HG02678 (cell line): ENCODE data around the gene PRIM1.
"Not testable (repeated sequence)": the region's sequence is repeated elsewhere in the genome, so short reads cannot be mapped to it uniquely, and the experiment has no call there.

Experiments
- ATAC-seq: cut with Tn5 transposase; IDR thresholded peaks from one replicate; pipeline ENCODE4 v1.9.1; 2021; ENCODE audit warnings: mild to moderate bottlenecking, moderate library complexity; ENCODE audit not compliant: unreplicated experiment

PRIM1 gene

DNA sequence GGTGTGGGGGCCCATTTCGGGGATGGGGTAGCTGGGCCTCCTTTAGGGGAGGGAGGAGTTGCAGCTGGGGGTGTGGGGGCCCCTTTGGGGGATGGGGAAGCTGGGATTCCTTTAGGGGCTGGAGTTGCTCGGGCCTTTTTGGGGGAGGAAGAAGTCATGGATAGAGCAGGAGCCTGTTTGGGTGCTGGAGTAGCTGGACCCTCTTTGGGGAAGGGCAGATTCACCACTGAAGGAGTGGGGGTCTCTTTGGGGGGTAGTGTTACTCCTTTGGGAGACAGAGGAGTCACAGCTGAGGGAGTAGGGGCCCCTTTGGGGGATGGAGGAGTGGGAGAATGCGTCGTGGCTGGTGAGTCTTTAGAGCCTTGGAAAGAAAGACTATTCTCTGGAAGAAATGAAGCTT lies 33.5 kb downstream of the PRIM1 start:
- ATAC-seq = no peak

DNA sequence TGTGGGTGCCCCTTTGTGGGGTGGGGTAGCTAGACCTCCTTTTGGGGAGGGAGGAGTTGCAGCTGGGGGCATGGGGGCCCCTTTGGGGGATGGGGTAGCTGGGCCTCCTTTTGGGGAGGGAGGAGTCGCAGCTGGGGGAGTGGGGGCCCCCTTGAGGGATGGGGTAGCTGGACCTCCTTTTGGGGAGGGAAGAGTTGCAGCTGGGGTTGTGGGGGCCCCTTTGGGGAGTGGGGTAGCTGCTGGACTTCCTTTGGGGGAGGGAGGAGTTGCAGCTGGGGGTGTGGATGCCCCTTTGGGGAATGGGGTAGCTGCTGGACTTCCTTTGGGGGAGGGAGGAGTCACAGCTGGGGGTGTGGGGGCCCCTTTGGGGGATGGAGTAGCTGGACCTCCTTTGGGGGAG lies 34.0 kb downstream of the PRIM1 start:
- no peak for ATAC-seq

DNA sequence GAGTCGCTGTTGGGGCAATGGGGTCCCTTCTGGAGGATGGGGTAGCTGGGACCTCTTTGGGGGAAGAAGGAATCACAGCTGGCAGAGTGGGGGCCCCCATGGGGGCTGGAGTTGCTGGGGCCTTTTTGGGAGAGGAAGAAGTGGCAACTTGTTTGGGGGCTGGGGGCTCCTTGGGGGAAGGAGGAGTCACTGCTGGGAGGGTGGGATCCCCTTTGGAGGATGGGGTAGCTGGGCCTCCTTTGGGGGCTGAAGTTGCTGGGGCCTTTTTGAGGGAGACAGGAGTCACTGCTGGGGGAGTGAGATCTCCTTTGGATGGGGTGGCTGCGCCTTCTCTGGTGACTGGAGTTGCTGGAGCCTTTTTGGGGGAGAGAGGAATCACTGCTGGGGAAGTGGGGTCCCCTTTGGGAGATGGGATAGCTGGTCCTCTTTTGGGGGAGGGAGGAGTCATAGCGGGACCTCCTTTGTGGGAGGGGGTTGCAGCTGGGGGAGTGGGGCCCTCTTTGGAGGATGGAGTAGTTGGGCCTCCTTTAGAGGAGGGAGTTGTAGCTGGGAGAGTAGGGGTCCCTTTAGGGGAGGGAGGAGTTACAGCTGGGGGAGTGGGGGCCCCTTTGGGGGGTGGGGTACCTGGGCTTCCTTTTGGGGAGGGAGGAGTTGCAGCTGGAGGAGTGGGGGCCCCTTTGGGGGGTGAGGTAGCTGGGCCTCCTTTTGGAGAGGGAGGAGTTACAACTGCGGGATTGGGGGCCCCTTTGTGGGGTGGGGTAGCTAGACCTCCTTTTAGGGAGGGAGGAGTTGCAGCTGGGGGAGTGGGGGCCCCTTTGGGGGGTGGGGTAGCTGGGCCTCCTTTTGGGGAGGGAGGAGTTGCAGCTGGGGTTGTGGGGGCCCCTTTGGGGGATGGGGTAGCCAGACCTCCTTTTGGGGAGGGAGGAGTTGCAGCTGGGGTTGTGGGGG lies 34.9 kb downstream of the PRIM1 start:
- ATAC-seq = no peak

DNA sequence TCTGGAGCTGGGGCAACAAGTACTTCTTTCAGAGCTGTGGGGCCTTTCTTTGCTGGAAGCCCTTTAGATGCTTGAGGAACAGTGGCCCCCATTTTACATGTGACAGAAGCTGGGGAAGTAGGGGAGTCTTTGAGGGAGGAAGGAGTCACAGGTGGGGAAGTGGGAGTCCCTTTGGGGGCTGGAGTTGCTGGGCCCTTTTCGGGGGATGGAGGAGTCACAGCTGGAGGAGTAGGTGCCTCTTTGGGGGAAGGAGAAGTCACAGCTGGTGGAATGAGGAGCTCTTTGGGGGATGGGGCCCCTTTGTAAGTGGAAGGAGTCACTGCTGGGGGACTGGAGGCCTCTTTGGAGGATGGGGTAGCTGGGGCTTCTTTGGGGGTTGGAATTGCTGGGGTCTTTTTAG lies 35.7 kb downstream of the PRIM1 start:
- no peak for ATAC-seq

DNA sequence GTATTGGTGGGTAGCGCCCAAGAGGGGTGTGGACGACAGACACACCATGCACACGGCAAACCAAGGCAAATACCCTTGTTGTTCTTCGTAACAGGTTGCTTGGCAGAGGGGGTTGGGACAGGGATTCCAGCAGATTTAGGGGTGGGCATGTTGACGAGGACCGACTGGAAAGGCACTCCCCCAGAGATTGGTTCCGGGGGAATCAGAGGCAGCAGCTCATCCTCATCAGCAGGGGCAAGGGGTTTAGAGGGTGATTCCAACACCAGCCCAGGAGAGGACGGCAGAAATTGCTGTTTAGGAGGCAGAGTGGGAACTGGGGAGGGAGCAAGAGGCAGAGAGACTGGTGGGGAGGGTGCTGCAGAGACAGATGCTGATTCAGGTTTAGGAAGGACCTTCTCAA lies 36.3 kb downstream of the PRIM1 start:
- ATAC-seq = no peak

DNA sequence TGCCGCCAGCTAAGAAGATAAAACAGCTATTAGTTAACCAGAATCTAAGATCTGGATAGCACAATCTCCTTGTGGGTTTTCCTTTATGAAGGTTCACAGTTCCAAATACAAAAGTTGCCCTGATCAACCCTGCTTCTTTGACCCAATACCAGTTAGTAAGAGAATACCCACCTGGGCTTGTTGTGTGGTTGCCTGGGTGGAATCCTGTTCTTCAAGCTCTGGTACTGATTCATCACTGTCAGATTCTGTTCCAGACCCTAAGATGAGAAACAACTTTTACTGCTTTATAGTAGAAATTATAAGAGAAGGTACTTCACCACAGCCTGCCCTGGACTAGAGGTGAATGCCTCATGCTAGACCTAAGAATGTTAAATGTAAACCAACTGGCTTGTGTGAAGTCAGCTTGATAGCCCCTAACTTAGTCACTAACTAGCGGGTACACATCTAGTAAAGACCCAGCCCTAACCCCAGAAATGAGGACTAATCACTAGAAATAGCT lies 37.6 kb downstream of the PRIM1 start:
- no peak for ATAC-seq

DNA sequence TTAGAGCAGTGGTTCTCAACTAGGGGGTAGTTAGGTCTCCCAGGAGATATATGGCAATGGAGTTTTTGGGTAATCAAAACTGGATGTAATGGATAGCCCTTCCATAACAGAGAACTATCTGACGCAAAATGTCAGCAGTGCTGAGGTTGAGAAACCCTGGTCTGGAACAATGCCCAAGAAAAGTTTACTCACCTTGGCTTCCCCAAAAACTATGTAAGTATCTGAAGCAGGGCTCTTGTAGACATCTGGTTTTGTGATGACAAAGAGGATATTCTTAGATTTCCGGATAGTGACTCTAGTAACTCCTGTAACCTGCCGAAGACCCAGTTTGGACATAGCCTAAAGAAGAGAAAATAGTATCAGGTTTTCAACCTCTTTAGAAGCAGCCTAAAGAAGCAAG lies 38.8 kb downstream of the PRIM1 start:
- no peak for ATAC-seq

DNA sequence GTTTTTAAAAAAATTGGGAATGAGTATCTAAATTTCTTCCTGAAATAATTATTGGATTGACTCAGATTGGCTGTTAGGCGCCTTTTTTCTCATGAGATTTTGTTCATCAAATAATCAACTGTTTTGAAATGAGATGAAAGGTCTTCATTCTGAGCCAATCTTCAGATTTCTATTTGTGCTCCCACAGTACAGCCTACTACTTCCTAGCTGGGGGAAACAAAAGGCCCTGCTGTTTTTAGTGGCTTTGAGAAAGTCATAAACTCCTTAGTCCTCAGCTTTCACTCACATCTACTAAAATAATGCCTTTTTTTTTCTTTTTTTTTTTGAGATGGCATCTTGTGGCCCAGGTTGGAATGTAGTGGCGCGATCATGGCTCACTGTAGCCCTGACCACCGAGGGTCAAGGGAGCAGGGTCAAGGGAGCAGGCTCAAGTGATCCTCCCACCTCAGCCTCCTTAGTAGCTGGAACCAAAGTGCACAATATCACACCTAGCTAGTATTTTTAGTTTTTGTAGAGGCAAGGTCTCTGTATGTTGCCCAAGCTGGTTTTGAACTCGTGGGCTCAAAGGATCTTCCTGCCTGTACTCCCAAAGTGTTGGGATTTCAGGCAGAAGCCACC lies 42.3 kb downstream of the PRIM1 start:
- no peak for ATAC-seq

DNA sequence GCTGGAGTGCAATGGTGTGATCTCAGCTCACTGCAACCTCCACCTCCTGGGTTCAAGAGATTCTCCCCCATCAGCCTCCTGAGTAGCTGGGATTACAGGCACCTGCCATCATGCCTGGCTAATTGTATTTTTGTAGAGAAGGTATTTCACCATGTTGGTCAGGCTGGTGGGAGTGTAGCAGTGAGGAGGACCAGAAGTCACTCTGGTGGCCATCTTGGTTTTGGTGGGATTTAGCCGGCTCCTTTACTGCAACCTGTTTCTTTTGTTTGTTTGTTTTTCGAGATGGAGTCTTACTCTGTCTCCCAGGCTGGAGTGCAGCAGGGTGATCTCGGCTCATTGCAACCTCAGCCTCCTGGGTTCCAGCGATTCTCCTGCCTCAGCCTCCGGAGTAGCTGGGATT lies 47.6 kb downstream of the PRIM1 start:
- not testable (repeated sequence) for ATAC-seq

DNA sequence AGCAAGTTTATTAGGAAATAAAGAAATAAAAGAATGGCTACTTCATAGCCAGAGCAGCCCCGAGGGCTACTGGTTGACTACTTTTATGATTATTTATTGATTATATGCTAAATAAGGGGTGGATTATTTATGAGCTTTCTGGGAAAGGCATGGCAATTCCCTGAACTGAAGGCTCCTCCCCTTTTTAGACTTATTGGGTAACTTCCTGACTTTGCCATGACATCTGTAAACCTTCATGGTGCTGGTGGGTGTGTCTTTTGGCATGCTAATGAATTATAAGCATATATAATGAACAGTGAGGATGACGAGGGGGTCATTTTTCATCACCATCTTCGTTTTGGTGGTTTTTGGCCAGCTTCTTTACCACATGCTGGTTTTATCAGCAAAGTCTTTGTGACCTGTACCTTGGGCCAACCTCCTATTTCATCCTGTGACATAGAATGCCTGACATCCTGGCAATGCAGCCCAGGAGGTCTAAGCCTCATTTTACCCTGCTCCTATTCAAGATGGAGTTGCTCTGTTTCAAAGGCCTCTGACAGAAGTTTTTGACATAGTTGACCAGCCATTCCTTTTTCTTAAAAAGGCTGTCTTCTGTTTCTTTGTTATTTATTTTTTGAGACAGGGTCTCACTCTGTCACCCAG lies 53.0 kb downstream of the PRIM1 start:
- ATAC-seq = no peak

DNA sequence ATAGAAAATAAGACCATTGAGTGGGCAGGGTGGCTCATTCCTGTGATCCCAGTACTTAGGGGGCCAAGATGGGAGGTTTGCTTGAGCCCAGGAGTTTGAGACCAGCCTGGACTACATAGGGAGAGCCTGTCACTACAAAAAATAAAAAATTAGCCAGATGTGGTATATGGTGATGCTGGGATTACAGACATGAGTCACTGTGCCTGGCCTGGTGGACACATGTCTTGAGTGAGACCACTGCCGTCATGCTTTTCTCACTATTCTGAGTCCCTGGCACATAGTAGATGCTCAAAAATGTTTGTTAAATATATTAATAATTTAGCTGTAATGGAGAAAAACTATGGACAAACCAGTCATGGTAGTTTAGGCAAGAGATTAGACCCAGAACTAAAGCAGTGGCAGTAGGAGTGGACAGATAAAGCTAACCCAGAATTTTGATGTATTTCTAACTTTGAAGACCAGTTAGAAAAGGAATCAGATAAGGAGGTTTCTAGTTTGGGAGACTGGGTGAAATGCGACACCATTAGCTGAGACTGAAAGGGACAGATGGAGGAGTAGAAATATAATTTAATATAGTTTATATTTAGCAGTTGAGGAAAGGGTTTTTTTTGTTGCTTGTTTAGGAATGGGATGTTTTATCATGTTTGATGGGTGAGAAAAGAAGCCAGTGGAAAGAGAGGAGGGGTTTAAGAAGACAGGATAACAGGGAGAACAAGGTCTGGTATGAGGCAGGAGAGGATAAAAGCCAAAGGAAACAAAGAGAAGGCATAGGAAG lies 56.6 kb downstream of the PRIM1 start:
- no peak for ATAC-seq

DNA sequence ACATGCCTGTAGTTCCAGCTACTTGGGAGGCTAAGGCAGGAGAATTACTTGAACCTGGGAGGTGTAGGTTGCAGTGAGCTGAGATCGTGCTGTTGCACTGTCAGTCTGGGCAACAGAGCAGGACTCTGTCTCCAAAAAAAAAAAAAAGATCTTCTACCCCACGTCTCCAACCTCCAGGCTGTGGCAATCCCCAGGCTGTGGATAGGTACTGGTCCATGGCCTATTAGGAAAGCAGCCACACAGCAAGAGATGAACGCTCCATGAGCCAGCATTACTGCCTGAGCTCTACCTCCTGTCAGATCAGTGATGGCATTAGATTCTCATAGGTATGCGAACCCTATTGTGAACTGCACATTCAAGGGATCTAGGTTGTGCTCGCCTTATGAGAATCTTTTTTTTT lies 58.0 kb downstream of the PRIM1 start:
- ATAC-seq = no peak

DNA sequence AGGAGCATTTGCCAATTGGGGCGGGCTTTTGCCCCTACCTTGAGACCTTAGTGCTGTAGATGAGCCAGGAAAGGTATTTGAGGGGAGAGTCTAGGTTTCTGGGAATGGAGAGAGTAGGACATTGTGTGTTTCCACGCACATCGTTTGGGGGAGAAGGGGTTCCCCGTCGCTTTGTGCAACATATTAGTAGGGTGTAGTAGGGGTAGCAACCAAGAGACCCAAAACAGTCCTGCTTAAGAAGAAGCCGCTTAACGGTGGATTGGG lies 63.3 kb downstream of the PRIM1 start:
- no peak for ATAC-seq

DNA sequence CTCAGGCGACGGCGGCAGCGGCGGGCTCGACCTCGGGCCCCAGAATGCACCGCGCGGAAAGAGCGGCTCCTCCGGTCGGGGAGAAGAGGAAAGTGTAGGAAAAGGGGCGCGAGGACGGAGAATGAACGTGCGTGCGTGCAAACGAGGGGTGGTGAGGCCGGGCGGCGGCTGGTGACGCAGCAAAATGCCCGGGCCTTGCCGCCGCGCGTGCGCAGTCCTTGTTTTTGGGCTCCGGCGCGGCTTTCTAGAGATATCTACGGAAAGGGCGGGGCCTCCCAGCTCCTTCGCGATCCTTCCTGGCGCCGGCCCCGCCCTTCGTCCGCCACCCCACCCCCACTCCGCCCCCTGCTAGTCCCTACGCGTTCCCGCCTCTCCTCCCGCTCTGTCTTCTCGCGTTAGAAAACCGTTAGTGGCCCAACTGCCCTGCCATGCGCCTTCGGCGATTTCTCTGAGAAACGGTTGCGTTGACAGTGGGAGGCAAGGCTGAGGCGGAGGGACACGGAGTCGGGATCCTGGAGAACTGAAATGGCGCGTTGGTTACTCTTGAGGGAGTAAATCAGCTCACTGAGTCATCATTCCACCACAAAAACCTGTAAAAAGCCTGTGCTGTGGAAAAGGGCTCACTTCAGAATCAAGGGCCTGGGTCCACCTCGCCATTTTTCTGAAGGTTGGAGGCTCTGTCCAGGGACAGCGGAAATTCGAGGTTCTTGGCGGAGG lies 63.8 kb downstream of the PRIM1 start, which contains the start of gene PTGES3:
Gene PTGES3, minus strand, starts transcription at position 156 of the 717 bp plus-strand sequence. CDS start 285 bp downstream, outside the sequence.
- ATAC-seq = peak; percentile 69

DNA sequence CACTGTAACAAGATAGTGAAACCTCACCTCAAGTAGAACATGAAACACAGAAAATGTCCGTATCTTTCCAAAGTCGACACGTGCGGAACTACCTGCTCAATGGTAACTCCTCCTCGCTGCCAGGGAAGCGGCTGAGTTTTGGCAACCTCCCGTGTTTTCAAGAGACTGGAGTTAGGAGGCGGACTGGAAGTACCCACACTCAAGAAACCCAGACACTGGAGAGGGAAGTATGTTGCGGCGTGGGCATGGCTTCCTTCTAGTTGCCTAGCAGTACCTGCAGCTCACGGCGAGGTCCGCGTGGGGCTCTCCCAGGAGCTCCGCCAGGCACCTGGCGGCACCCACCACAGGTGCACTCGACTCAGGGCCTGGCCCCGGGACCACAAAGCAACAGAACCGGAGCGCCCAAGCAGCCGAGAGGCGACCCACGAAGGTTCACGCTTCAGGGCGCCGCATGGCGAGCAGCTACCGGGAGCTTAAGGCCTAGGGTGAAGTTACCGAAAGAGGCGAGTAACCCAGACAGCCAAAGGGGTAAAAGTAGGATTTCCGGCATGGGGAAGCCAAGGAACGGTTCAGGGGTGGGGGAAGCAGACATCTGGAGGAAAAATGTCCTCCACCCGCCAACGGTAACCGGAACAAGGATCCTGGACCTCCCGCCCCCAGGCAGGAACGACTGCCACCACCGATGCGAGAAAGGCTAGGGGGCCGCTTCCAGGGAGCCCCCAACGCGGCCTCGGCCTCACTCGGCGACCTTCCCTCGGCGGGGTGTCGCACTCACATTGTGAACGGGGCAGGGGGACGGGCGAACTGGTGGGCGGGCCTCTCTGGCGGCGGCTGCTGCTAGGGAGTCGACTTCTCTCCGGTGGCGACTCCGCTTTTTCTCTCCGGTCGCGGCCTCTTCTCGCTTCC lies 64.6 kb downstream of the PRIM1 start:
- ATAC-seq = no peak

DNA sequence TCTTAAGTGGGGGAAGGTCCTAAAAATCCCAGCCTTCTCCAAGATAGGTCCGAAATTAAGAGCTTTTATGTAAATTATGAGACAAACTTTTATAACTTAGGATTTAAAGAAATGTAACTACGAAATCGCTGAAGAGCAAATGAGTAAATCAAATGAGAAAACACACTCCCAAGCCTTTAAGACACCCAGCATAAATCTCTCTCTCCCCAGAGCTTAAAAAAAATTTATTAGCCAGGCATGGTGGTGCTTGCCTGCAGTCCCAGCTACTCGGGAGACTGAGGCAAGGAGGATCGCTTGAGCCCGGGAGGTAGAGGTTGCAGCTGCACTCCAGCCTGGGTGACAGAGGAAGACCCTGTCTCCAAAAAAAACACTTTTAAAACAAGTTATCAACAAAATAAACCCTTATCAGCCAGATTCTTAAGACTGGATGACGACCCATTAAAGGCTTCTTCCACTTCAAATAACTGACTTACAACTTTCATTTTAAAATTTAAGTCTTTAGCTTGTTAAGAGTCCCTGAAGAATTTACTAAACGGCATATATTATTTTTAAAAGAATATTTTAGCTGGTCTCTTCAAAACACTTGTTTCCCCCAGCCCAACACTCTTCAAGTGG lies 67.3 kb downstream of the PRIM1 start:
- ATAC-seq = no peak

DNA sequence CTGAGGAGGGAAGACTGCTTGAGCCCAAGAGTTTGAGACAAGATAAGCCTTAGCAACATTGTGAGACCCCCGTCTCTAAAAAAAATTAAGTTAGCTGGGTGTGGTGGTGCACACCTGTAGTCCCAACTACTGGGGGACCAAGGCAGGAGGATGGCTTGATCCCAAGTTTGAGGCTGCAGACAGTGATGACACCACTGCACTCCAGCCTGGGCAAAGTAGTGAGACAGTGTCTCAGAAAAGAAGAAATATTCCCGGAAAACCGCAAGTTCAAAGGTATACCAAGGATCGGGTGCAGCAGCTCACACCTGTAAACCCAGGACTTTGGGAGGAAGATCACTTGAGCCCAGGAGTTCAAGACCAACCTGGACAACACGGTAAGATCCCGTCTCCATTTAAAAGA lies 69.8 kb downstream of the PRIM1 start:
- no peak for ATAC-seq
